Hepatocyte (in vitro differentiated cells): Measurements from ENCODE around the gene AGAP3.

Experiments used
- EZH2 ChIP-seq: fragments of 200-600 bp; sonication (generic); IDR thresholded peaks from 2 replicates; pipeline ENCODE4 v1.6.1; 2016; ENCODE audit warnings: antibody characterized with exemption, mild to moderate bottlenecking, borderline replicate concordance
- EZH2phosphoT487 ChIP-seq: fragments of 200-600 bp; sonication (generic); IDR thresholded peaks from one replicate; pipeline ENCODE4 v1.6.1; 2018; ENCODE audit warnings: antibody characterized with exemption, mild to moderate bottlenecking, low read depth, moderate library complexity; ENCODE audit not compliant: unreplicated experiment, severe bottlenecking
- TF ChIP-seq, protein P1 (sequence below): fragments of 200-600 bp; sonication (generic); IDR thresholded peaks from 2 replicates; pipeline ENCODE4 v1.5.1; 2016; ENCODE audit warnings: antibody characterized with exemption, mild to moderate bottlenecking; ENCODE audit not compliant: poor library complexity

DNA sequence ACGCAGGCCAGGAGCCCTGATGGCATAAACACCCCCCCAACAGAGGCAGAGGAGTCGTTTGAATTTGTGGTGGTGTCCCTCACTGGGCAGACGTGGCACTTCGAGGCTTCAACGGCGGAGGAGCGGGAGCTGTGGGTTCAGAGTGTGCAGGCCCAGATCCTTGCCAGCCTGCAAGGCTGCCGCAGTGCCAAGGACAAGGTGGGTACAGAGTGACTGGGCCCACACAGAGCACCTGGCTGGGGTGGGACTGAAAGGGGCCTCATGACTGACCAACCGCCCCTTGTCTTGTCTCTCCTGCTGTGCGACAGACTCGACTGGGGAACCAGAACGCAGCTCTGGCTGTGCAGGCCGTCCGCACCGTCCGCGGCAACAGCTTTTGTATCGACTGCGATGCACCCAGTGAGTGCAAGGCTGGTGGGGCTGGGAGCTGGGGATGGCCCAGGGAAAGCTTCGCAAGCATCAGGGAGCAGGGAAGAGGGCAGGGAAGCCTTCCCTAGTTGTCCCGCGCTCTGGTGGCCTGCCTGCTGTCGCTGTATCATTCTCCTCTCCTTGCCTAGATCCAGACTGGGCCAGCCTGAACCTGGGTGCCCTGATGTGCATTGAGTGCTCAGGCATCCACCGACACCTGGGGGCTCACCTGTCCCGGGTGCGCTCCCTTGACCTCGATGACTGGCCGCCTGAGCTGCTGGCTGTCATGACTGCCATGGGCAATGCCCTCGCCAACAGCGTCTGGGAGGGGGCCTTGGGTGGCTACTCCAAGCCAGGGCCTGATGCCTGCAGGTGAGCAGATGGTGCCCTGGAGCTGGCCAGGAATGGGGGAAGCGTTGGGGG is 55.8 kb downstream of the AGAP3 start:
- TF ChIP-seq, protein P1, sequence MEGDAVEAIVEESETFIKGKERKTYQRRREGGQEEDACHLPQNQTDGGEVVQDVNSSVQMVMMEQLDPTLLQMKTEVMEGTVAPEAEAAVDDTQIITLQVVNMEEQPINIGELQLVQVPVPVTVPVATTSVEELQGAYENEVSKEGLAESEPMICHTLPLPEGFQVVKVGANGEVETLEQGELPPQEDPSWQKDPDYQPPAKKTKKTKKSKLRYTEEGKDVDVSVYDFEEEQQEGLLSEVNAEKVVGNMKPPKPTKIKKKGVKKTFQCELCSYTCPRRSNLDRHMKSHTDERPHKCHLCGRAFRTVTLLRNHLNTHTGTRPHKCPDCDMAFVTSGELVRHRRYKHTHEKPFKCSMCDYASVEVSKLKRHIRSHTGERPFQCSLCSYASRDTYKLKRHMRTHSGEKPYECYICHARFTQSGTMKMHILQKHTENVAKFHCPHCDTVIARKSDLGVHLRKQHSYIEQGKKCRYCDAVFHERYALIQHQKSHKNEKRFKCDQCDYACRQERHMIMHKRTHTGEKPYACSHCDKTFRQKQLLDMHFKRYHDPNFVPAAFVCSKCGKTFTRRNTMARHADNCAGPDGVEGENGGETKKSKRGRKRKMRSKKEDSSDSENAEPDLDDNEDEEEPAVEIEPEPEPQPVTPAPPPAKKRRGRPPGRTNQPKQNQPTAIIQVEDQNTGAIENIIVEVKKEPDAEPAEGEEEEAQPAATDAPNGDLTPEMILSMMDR = no peak
- TF ChIP-seq EZH2 = no peak
- TF ChIP-seq EZH2phosphoT487 = no peak
